Measurements from ENCODE around the gene TEX35. TPM values are rescaled to one million over a fixed set of nuclear protein-coding genes. Genes with fewer than 3 reads are reported as not detected.

TEX35 gene
- polyA plus RNA-seq, 2 donors = 0.11 to 0.39 TPM

GRCh38 chr1:178492341-178492740, 20.6 kb upstream of the TEX35 start:
- H3K9me3 ChIP-seq (ENCODE audit: control insufficient read depth in 2 of 2, insufficient read depth in 1 of 2, low read depth in 1 of 2, low read length in 1 of 2) = peaks cover 0 to 2% of the 10 kb centered on the region in 2 donors
- no peaks in the 10 kb centered on the region for H3K36me3 ChIP-seq (ENCODE audit: control insufficient read depth in 2 of 2, insufficient read depth in 2 of 2, low read length in 1 of 2)
- 87 to 88% methylated on average over 11 of the region's 11 CpGs for WGBS, 2 donors
- no peak overlapping the region for H3K4me3 ChIP-seq (ENCODE audit: low read depth in 1 of 2, low read length in 2 of 2)
- no peaks in the 10 kb centered on the region for H3K27me3 ChIP-seq (ENCODE audit: control insufficient read depth in 1 of 2, insufficient read depth in 2 of 2, low read length in 2 of 2)
- no peaks in the 10 kb centered on the region for H3K4me1 ChIP-seq (ENCODE audit: control insufficient read depth in 2 of 2, insufficient read depth in 2 of 2, low read length in 1 of 2)
- H3K27ac ChIP-seq (ENCODE audit: low read depth in 2 of 2, low read length in 1 of 2) = no peak overlapping the region

- peaks cover 0 to 2% of the 10 kb centered on the region in 2 donors for H3K9me3 ChIP-seq (ENCODE audit: control insufficient read depth in 2 of 2, insufficient read depth in 1 of 2, low read depth in 1 of 2, low read length in 1 of 2)
- no peak overlapping the region for H3K27ac ChIP-seq (ENCODE audit: low read depth in 2 of 2, low read length in 1 of 2)
- 91% methylated on average over 16 of the region's 16 CpGs for WGBS, 2 donors
- no peaks in the 10 kb centered on the region for H3K36me3 ChIP-seq (ENCODE audit: control insufficient read depth in 2 of 2, insufficient read depth in 2 of 2, low read length in 1 of 2)
- H3K4me3 ChIP-seq (ENCODE audit: low read depth in 1 of 2, low read length in 2 of 2) = no peak overlapping the region
- H3K27me3 ChIP-seq (ENCODE audit: control insufficient read depth in 1 of 2, insufficient read depth in 2 of 2, low read length in 2 of 2) = no peaks in the 10 kb centered on the region
- no peaks in the 10 kb centered on the region for H3K4me1 ChIP-seq (ENCODE audit: control insufficient read depth in 2 of 2, insufficient read depth in 2 of 2, low read length in 1 of 2)
These were observed 19.6 kb upstream of the TEX35 start for GRCh38 chr1:178493301-178493741.

GRCh38 chr1:178494569-178494971, 18.3 kb upstream of the TEX35 start:
- Histone ChIP-seq H3K4me1 (ENCODE audit: control insufficient read depth in 2 of 2, insufficient read depth in 2 of 2, low read length in 1 of 2) (peaks cover 0 to 4% of the 10 kb centered on the region in 2 donors), H3K4me3 (ENCODE audit: low read depth in 1 of 2, low read length in 2 of 2) (no peak overlapping the region), H3K27me3 (ENCODE audit: control insufficient read depth in 1 of 2, insufficient read depth in 2 of 2, low read length in 2 of 2) (no peaks in the 10 kb centered on the region), H3K9me3 (ENCODE audit: control insufficient read depth in 2 of 2, insufficient read depth in 1 of 2, low read depth in 1 of 2, low read length in 1 of 2) (peaks cover 0 to 2% of the 10 kb centered on the region in 2 donors), H3K27ac (ENCODE audit: low read depth in 2 of 2, low read length in 1 of 2) (no peak overlapping the region), H3K36me3 (ENCODE audit: control insufficient read depth in 2 of 2, insufficient read depth in 2 of 2, low read length in 1 of 2) (no peaks in the 10 kb centered on the region)
- WGBS, 2 donors = 92 to 94% methylated on average over 13 of the region's 13 CpGs

GRCh38 chr1:178495158-178495557, 17.8 kb upstream of the TEX35 start:
- Histone ChIP-seq H3K4me3 (ENCODE audit: low read depth in 1 of 2, low read length in 2 of 2) (no peak overlapping the region), H3K9me3 (ENCODE audit: control insufficient read depth in 2 of 2, insufficient read depth in 1 of 2, low read depth in 1 of 2, low read length in 1 of 2) (peaks cover 0 to 2% of the 10 kb centered on the region in 2 donors), H3K27ac (ENCODE audit: low read depth in 2 of 2, low read length in 1 of 2) (no peak overlapping the region), H3K27me3 (ENCODE audit: control insufficient read depth in 1 of 2, insufficient read depth in 2 of 2, low read length in 2 of 2) (no peaks in the 10 kb centered on the region), H3K36me3 (ENCODE audit: control insufficient read depth in 2 of 2, insufficient read depth in 2 of 2, low read length in 1 of 2) (no peaks in the 10 kb centered on the region), H3K4me1 (ENCODE audit: control insufficient read depth in 2 of 2, insufficient read depth in 2 of 2, low read length in 1 of 2) (peaks cover 0 to 4% of the 10 kb centered on the region in 2 donors)
- 89 to 97% methylated on average over 1 of the region's 1 CpG for WGBS, 2 donors

GRCh38 chr1:178495741-178496409, 17.0 kb upstream of the TEX35 start:
- H3K9me3 ChIP-seq (ENCODE audit: control insufficient read depth in 2 of 2, insufficient read depth in 1 of 2, low read depth in 1 of 2, low read length in 1 of 2) = peaks cover 0 to 2% of the 10 kb centered on the region in 2 donors
- H3K27ac ChIP-seq (ENCODE audit: low read depth in 2 of 2, low read length in 1 of 2) = no peak overlapping the region
- peaks cover 0 to 4% of the 10 kb centered on the region in 2 donors for H3K4me1 ChIP-seq (ENCODE audit: control insufficient read depth in 2 of 2, insufficient read depth in 2 of 2, low read length in 1 of 2)
- H3K4me3 ChIP-seq (ENCODE audit: low read depth in 1 of 2, low read length in 2 of 2) = no peak overlapping the region
- 90 to 93% methylated on average over 16 of the region's 16 CpGs for WGBS, 2 donors
- no peaks in the 10 kb centered on the region for H3K36me3 ChIP-seq (ENCODE audit: control insufficient read depth in 2 of 2, insufficient read depth in 2 of 2, low read length in 1 of 2)
- no peaks in the 10 kb centered on the region for H3K27me3 ChIP-seq (ENCODE audit: control insufficient read depth in 1 of 2, insufficient read depth in 2 of 2, low read length in 2 of 2)

GRCh38 chr1:178496410-178497135, 16.3 kb upstream of the TEX35 start, which contains the start of gene CLEC20A:
TSS of gene CLEC20A (minus strand) at chr1:178496964. CDS start at chr1:178496939, 25 bp downstream.
- no peak within 1 kb of the TSS for H3K4me3 ChIP-seq (ENCODE audit: low read depth in 1 of 2, low read length in 2 of 2)
- H3K27ac ChIP-seq (ENCODE audit: low read depth in 2 of 2, low read length in 1 of 2) = no peak within 1 kb of the TSS
- no peaks in the 10 kb centered on the region for H3K27me3 ChIP-seq (ENCODE audit: control insufficient read depth in 1 of 2, insufficient read depth in 2 of 2, low read length in 2 of 2)
- no peaks in the 10 kb centered on the region for H3K36me3 ChIP-seq (ENCODE audit: control insufficient read depth in 2 of 2, insufficient read depth in 2 of 2, low read length in 1 of 2)
- H3K4me1 ChIP-seq (ENCODE audit: control insufficient read depth in 2 of 2, insufficient read depth in 2 of 2, low read length in 1 of 2) = peaks cover 0 to 4% of the 10 kb centered on the region in 2 donors
- 93 to 95% methylated on average over 26 of the region's 26 CpGs for WGBS, 2 donors
- H3K9me3 ChIP-seq (ENCODE audit: control insufficient read depth in 2 of 2, insufficient read depth in 1 of 2, low read depth in 1 of 2, low read length in 1 of 2) = no peaks in the 10 kb centered on the region

GRCh38 chr1:178497903-178498478, 14.9 kb upstream of the TEX35 start:
- WGBS, 2 donors = 85 to 87% methylated on average over 7 of the region's 7 CpGs
- no peak overlapping the region for H3K4me3 ChIP-seq (ENCODE audit: low read depth in 1 of 2, low read length in 2 of 2)
- peaks cover 0 to 4% of the 10 kb centered on the region in 2 donors for H3K4me1 ChIP-seq (ENCODE audit: control insufficient read depth in 2 of 2, insufficient read depth in 2 of 2, low read length in 1 of 2)
- H3K9me3 ChIP-seq (ENCODE audit: control insufficient read depth in 2 of 2, insufficient read depth in 1 of 2, low read depth in 1 of 2, low read length in 1 of 2) = no peaks in the 10 kb centered on the region
- H3K27me3 ChIP-seq (ENCODE audit: control insufficient read depth in 1 of 2, insufficient read depth in 2 of 2, low read length in 2 of 2) = no peaks in the 10 kb centered on the region
- H3K36me3 ChIP-seq (ENCODE audit: control insufficient read depth in 2 of 2, insufficient read depth in 2 of 2, low read length in 1 of 2) = no peaks in the 10 kb centered on the region
- no peak overlapping the region for H3K27ac ChIP-seq (ENCODE audit: low read depth in 2 of 2, low read length in 1 of 2)

GRCh38 chr1:178498896-178499675, 13.8 kb upstream of the TEX35 start:
- H3K9me3 ChIP-seq (ENCODE audit: control insufficient read depth in 2 of 2, insufficient read depth in 1 of 2, low read depth in 1 of 2, low read length in 1 of 2) = no peaks in the 10 kb centered on the region

GRCh38 chr1:178500091-178500770, 12.7 kb upstream of the TEX35 start:
- Histone ChIP-seq H3K36me3 (ENCODE audit: control insufficient read depth in 2 of 2, insufficient read depth in 2 of 2, low read length in 1 of 2) (no peaks in the 10 kb centered on the region), H3K9me3 (ENCODE audit: control insufficient read depth in 2 of 2, insufficient read depth in 1 of 2, low read depth in 1 of 2, low read length in 1 of 2) (no peaks in the 10 kb centered on the region), H3K27ac (ENCODE audit: low read depth in 2 of 2, low read length in 1 of 2) (no peak overlapping the region), H3K27me3 (ENCODE audit: control insufficient read depth in 1 of 2, insufficient read depth in 2 of 2, low read length in 2 of 2) (no peaks in the 10 kb centered on the region), H3K4me3 (ENCODE audit: low read depth in 1 of 2, low read length in 2 of 2) (no peak overlapping the region), H3K4me1 (ENCODE audit: control insufficient read depth in 2 of 2, insufficient read depth in 2 of 2, low read length in 1 of 2) (peaks cover 0 to 4% of the 10 kb centered on the region in 2 donors)
- WGBS, 2 donors = 87 to 89% methylated on average over 11 of the region's 11 CpGs

More at GRCh38 chr1:178498896-178499675, 13.8 kb upstream of the TEX35 start:
- peaks cover 0 to 4% of the 10 kb centered on the region in 2 donors for H3K4me1 ChIP-seq (ENCODE audit: control insufficient read depth in 2 of 2, insufficient read depth in 2 of 2, low read length in 1 of 2)
- WGBS, 2 donors = 70% methylated on average over 16 of the region's 16 CpGs
- no peak overlapping the region for H3K4me3 ChIP-seq (ENCODE audit: low read depth in 1 of 2, low read length in 2 of 2)
- no peaks in the 10 kb centered on the region for H3K27me3 ChIP-seq (ENCODE audit: control insufficient read depth in 1 of 2, insufficient read depth in 2 of 2, low read length in 2 of 2)
- no peaks in the 10 kb centered on the region for H3K36me3 ChIP-seq (ENCODE audit: control insufficient read depth in 2 of 2, insufficient read depth in 2 of 2, low read length in 1 of 2)
- H3K27ac ChIP-seq (ENCODE audit: low read depth in 2 of 2, low read length in 1 of 2) = no peak overlapping the region

All from esophagus (tissue), 2 donors.